K562 (cell line): ENCODE measurements around the gene KRT8.

ENCODE experiments used
- CHD1 ChIP-seq: fragments of 200-600 bp; sonication (generic); IDR thresholded peaks from one replicate; pipeline ENCODE4 v1.6.1; 2012; ENCODE audit warnings: mild to moderate bottlenecking, moderate library complexity, low read length, inconsistent platforms
- ESRRA ChIP-seq: fragments of 450-650 bp; IDR thresholded peaks from 2 replicates; pipeline ENCODE4 v1.6.1; 2014; ENCODE audit warnings: low read depth, mild to moderate bottlenecking, moderate library complexity, borderline replicate concordance
- EZH2 ChIP-seq: IDR thresholded peaks from 2 replicates; pipeline ENCODE4 v1.6.1; 2012; ENCODE audit warnings: low read depth, mild to moderate bottlenecking, inconsistent platforms, low read length, borderline replicate concordance
- MED1 ChIP-seq: sonication (generic); formaldehyde crosslinking; IDR thresholded peaks from 2 replicates; pipeline ENCODE4 v1.8.1; 2023; ENCODE audit warnings: missing genetic modification reagents, borderline replicate concordance
- MEF2A ChIP-seq: IDR thresholded peaks from 2 replicates; pipeline ENCODE4 v1.6.1; 2011; ENCODE audit warnings: low read depth, mild to moderate bottlenecking, low read length, moderate library complexity; ENCODE audit not compliant: control insufficient read depth
- MTA2 ChIP-seq: fragments of 450-650 bp; IDR thresholded peaks from 2 replicates; pipeline ENCODE4 v1.6.1; 2016; ENCODE audit warnings: low read depth
- NCOA2 ChIP-seq, 2 experiments: fragments of 450-650 bp; IDR thresholded peaks; 2 replicates each; pipeline ENCODE4 v1.6.1; 2018; ENCODE audit warnings: mild to moderate bottlenecking in 2 of 2, moderate library complexity in 1 of 2; ENCODE audit not compliant: partially characterized antibody in 2 of 2
- RAD51 ChIP-seq: fragments of 450-650 bp; IDR thresholded peaks from 2 replicates; pipeline ENCODE4 v1.7.1; 2016; ENCODE audit warnings: low read depth, mild to moderate bottlenecking, borderline replicate concordance
- SIX5 ChIP-seq, 2 experiments: IDR thresholded peaks; 2 replicates each; pipeline ENCODE4 v1.6.1; 2011; ENCODE audit warnings: low read length in 2 of 2, borderline replicate concordance in 1 of 2, low read depth in 1 of 2, mild to moderate bottlenecking in 1 of 2, moderate library complexity in 1 of 2; ENCODE audit not compliant: insufficient read depth in 1 of 2
- ZBTB8A ChIP-seq: fragments of 450-650 bp; IDR thresholded peaks from 2 replicates; pipeline ENCODE4 v1.6.1; 2018; ENCODE audit warnings: mild to moderate bottlenecking, moderate library complexity; ENCODE audit not compliant: partially characterized antibody
- TF ChIP-seq, protein P1 (sequence below): fragments of 200-800 bp; sonication (Bioruptor generic); IDR thresholded peaks from 2 replicates; pipeline ENCODE4 v1.6.1; 2017; ENCODE audit warnings: missing genetic modification characterization, missing compliant biosample characterization
- TF ChIP-seq, protein P2 (sequence below): sonication (generic); formaldehyde crosslinking; IDR thresholded peaks from 2 replicates; pipeline ENCODE4 v1.8.0; 2022; ENCODE audit warnings: mild to moderate bottlenecking, missing genetic modification reagents
- TF ChIP-seq, protein P3 (sequence below), 3 experiments: IDR thresholded peaks in 2 of 3; conservative IDR thresholded peaks in 1 of 3; 2 replicates each; pipeline ENCODE4 v1.5.1; 2011 to 2012; ENCODE audit warnings: low read length in 3 of 3, mild to moderate bottlenecking in 3 of 3, control low read depth in 2 of 3, improper control_type of control experiment in 1 of 3, inconsistent platforms in 1 of 3, low read depth in 1 of 3, mixed read lengths in 1 of 3, moderate library complexity in 1 of 3; ENCODE audit not compliant: insufficient read depth in 2 of 3
- TF ChIP-seq, protein P4 (sequence below), 2 experiments: fragments of 450-650 bp in 1 of 2; sonication (generic) in 1 of 2; formaldehyde crosslinking in 1 of 2; IDR thresholded peaks in 1 of 2; conservative IDR thresholded peaks in 1 of 2; 2 replicates each; pipeline versions ENCODE4 v1.6.1 to v1.8.1; 2016 to 2023; ENCODE audit warnings: mild to moderate bottlenecking in 2 of 2, moderate library complexity in 2 of 2, inconsistent platforms in 1 of 2, missing genetic modification reagents in 1 of 2

DNA sequence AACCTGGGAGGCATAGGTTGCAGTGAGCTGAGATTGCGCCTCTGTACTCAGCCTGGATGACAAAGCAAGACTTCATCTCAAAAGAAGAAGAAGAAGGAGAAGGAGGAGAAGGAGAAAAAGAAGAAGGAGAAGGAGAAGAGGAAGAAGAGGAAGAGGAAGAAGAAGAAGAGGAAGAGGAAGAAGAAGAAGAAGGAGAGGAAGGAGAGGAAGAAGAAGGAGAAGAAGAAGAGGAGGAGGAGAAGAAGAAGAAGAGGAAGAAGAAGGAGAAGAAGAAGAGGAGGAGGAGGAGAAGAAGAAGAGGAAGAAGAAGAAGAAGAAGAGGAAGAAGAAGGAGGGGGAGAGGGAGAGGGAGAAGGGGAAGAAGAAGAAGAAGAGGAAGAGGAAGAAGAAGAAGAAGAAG is 12.9 kb upstream of the KRT8 start:
- TF ChIP-seq MTA2: no peak
- no peak for TF ChIP-seq MEF2A
- no peak for TF ChIP-seq EZH2
- TF ChIP-seq, protein P1, sequence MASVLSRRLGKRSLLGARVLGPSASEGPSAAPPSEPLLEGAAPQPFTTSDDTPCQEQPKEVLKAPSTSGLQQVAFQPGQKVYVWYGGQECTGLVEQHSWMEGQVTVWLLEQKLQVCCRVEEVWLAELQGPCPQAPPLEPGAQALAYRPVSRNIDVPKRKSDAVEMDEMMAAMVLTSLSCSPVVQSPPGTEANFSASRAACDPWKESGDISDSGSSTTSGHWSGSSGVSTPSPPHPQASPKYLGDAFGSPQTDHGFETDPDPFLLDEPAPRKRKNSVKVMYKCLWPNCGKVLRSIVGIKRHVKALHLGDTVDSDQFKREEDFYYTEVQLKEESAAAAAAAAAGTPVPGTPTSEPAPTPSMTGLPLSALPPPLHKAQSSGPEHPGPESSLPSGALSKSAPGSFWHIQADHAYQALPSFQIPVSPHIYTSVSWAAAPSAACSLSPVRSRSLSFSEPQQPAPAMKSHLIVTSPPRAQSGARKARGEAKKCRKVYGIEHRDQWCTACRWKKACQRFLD (CRISPR knock-in tag): no peak
- no peak for TF ChIP-seq SIX5 (IDR thresholded peaks at IDR 0.05; ENCODE audit: borderline replicate concordance in 1 of 2, insufficient read depth in 1 of 2, low read depth in 1 of 2, low read length in 2 of 2)
- TF ChIP-seq RAD51: no peak
- TF ChIP-seq NCOA2 (IDR thresholded peaks at IDR 0.05; ENCODE audit: partially characterized antibody in 2 of 2): no peak
- no peak for TF ChIP-seq ESRRA
- TF ChIP-seq, protein P2, sequence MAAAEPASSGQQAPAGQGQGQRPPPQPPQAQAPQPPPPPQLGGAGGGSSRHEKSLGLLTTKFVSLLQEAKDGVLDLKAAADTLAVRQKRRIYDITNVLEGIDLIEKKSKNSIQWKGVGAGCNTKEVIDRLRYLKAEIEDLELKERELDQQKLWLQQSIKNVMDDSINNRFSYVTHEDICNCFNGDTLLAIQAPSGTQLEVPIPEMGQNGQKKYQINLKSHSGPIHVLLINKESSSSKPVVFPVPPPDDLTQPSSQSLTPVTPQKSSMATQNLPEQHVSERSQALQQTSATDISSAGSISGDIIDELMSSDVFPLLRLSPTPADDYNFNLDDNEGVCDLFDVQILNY (CRISPR knock-in tag): no peak
- TF ChIP-seq, protein P3, sequence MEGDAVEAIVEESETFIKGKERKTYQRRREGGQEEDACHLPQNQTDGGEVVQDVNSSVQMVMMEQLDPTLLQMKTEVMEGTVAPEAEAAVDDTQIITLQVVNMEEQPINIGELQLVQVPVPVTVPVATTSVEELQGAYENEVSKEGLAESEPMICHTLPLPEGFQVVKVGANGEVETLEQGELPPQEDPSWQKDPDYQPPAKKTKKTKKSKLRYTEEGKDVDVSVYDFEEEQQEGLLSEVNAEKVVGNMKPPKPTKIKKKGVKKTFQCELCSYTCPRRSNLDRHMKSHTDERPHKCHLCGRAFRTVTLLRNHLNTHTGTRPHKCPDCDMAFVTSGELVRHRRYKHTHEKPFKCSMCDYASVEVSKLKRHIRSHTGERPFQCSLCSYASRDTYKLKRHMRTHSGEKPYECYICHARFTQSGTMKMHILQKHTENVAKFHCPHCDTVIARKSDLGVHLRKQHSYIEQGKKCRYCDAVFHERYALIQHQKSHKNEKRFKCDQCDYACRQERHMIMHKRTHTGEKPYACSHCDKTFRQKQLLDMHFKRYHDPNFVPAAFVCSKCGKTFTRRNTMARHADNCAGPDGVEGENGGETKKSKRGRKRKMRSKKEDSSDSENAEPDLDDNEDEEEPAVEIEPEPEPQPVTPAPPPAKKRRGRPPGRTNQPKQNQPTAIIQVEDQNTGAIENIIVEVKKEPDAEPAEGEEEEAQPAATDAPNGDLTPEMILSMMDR (IDR thresholded peaks at IDR 0.05 in 2 of 3, conservative IDR thresholded peaks at IDR 0.05 in 1 of 3; ENCODE audit: insufficient read depth in 2 of 3, low read depth in 1 of 3, low read length in 3 of 3): no peak
- TF ChIP-seq, protein P4, sequence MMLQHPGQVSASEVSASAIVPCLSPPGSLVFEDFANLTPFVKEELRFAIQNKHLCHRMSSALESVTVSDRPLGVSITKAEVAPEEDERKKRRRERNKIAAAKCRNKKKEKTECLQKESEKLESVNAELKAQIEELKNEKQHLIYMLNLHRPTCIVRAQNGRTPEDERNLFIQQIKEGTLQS (IDR thresholded peaks at IDR 0.05): no peak
- TF ChIP-seq, protein P4 (CRISPR knock-in tag; conservative IDR thresholded peaks at IDR 0.05): no peak
- no peak for TF ChIP-seq CHD1
- no peak for TF ChIP-seq MED1
- no peak for TF ChIP-seq ZBTB8A
